MG63 (cell line): ENCODE results near the gene LHFPL6. TPM values are rescaled to one million over a fixed set of nuclear protein-coding genes. Genes with fewer than 3 reads are reported as not detected.

ENCODE experiments used
- DNase-seq: peaks from one replicate; pipeline ENCODE4 v3.0.0-alpha.2; 2020
- H3K27me3 ChIP-seq: fragments of 250-450 bp; sonication (Bioruptor Pico); 2 replicates; pipeline ENCODE4 v1.5.1; 2020; ENCODE audit warnings: mild to moderate bottlenecking, moderate library complexity
- H3K36me3 ChIP-seq: fragments of 250-450 bp; sonication (Bioruptor Pico); 2 replicates; pipeline ENCODE4 v1.5.1; 2020; ENCODE audit warnings: mild to moderate bottlenecking, moderate library complexity
- H3K4me3 ChIP-seq: fragments of 250-450 bp; sonication (Bioruptor Pico); 2 replicates; pipeline ENCODE4 v1.5.1; 2020; ENCODE audit warnings: mild to moderate bottlenecking, moderate library complexity
- H3K9me3 ChIP-seq: fragments of 250-450 bp; sonication (Bioruptor Pico); 2 replicates; pipeline ENCODE4 v1.5.1; 2020; ENCODE audit warnings: mild to moderate bottlenecking, moderate library complexity
- total RNA-seq: library from RNA; depleted of rRNA; stranded (reverse); fragments of >200 nt; shearing (Covaris generic); gene quantifications from 2 replicates; pipeline ENCODE4 v1.2.3, GENCODE V29; 2014; ENCODE audit warnings: low replicate concordance; rRNA removed

The LHFPL6 gene
- 71.5 and 77.5 TPM in 2 replicates for total RNA-seq

DNA sequence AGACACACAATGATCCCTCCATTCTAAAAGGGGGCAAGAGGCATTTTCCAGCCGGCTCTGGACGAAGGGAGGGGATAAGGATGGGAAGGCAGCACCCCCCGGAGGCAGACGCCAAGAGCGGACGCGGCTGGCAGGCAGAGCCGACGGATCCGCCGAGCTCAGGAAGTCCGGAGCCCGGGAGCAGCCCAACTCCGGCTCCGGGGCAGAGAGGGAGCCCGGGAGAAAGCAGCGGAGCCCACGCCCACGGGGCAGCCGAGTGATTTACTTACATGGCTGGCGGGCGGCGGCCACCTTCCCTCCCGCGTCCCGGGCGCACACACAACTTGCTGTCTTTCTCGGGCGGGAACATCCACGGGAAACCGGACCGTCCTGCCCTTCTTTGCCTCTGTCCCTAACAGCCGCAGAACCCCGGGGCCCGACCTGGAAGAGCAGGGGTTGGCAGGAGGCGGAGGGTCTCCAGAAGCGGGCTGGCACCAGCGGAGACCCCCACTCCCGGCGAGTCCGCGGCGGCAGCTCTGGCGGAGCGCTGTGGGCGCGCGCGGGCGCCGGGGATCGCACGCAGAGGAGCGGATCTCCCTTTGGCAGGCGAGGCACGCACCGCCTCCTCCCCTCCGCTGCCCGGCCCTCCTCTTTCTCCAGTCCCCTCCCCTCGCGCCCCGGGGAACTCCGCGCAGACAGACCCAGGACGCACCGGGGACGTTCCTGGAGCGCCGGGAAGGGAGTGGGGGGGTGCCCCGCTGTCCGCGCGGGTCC is at the start of gene LHFPL6:
TSS of gene LHFPL6 (minus strand) at position 580 of the 753 bp plus-strand sequence.
- Histone ChIP-seq H3K36me3 (peaks cover 24% of the 10 kb centered on the region), H3K4me3 (peak within 1 kb of the TSS; percentile 100)
- DNase-seq, result peak; percentile 90

GRCh38 chr13:39646122-39646521 is 43.1 kb upstream of the LHFPL6 start:
- H3K36me3 ChIP-seq, result no peaks in the 10 kb centered on the region
- no peaks in the 10 kb centered on the region for H3K27me3 ChIP-seq
- DNase-seq, result no peak
- no peaks in the 10 kb centered on the region for H3K9me3 ChIP-seq
- H3K4me3 ChIP-seq, result no peak overlapping the region

More for the DNA sequence above, at the start of gene LHFPL6:
- H3K27me3 ChIP-seq, result no peaks in the 10 kb centered on the region
- H3K9me3 ChIP-seq, result no peaks in the 10 kb centered on the region

- Histone ChIP-seq H3K36me3 (no peaks in the 10 kb centered on the region), H3K4me3 (no peak overlapping the region), H3K27me3 (no peaks in the 10 kb centered on the region), H3K9me3 (no peaks in the 10 kb centered on the region; the same call in 1 of the 2 replicates)
- no peak for DNase-seq
Measured at GRCh38 chr13:39641645-39642044, 38.7 kb upstream of the LHFPL6 start.

GRCh38 chr13:39637890-39638289 is 34.9 kb upstream of the LHFPL6 start:
- Histone ChIP-seq H3K4me3 (no peak overlapping the region), H3K9me3 (no peaks in the 10 kb centered on the region; the same call in 1 of the 2 replicates)
- no peak for DNase-seq

GRCh38 chr13:39635564-39635963 is 32.6 kb upstream of the LHFPL6 start:
- H3K9me3 ChIP-seq, result peaks cover 10% of the 10 kb centered on the region
- H3K27me3 ChIP-seq, result no peaks in the 10 kb centered on the region
- H3K4me3 ChIP-seq, result no peak overlapping the region
- no peak for DNase-seq
- H3K36me3 ChIP-seq, result no peaks in the 10 kb centered on the region

More at GRCh38 chr13:39637890-39638289, 34.9 kb upstream of the LHFPL6 start:
- Histone ChIP-seq H3K27me3 (no peaks in the 10 kb centered on the region), H3K36me3 (no peaks in the 10 kb centered on the region)

- DNase-seq, result no peak
- peaks cover 11% of the 10 kb centered on the region for H3K9me3 ChIP-seq
- H3K27me3 ChIP-seq, result no peaks in the 10 kb centered on the region
- no peaks in the 10 kb centered on the region for H3K36me3 ChIP-seq
- H3K4me3 ChIP-seq, result no peak overlapping the region
Measured at GRCh38 chr13:39632994-39633393, 30.0 kb upstream of the LHFPL6 start.

DNA sequence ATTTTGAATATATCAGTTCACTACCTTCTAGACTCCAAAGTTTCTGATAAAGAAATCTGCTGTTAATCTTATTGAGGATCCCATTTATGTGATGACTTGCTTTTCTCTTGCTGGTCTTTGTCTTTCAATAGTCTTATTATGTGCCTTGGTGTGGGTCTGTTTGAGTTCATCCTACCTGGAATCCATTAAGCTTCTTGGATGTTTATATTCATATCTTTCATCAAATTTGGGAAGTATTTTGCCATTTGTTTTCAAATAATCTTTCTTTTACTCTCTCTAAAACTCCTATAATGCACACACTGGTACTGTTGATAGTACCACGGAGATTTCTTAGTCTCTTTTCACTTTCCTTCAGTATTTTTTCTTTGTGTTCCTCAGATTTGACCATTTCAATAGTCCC is 28.3 kb upstream of the LHFPL6 start:
- H3K4me3 ChIP-seq, result no peak overlapping the region
- H3K36me3 ChIP-seq, result no peaks in the 10 kb centered on the region
- no peak for DNase-seq
- no peaks in the 10 kb centered on the region for H3K27me3 ChIP-seq
- H3K9me3 ChIP-seq, result peaks cover 11% of the 10 kb centered on the region

GRCh38 chr13:39623466-39623865 is 20.5 kb upstream of the LHFPL6 start:
- Histone ChIP-seq H3K4me3 (no peak overlapping the region), H3K9me3 (no peaks in the 10 kb centered on the region; the same call in 1 of the 2 replicates), H3K27me3 (peaks cover 2% of the 10 kb centered on the region; the same call in 1 of the 2 replicates), H3K36me3 (no peaks in the 10 kb centered on the region)
- DNase-seq, result no peak

DNA sequence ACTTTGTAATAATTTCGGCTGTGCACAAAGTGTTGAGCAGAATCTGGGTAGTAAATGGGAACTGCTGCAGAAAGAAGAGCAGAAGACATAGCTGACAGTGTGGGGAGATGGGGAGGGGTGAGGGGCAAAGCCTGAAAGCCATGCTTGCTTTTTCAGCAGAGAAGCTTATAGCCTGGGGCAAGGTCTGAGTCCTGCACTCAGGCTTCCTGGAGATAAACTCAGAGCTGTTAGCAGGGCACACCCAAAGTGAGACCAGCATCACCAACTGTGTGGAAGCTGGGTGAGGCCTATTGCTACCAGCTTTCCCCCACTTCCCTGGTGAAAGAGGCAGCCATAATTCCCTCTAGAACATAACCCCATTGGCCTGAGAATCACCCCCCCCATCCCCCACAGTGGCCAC is 15.6 kb upstream of the LHFPL6 start:
- H3K27me3 ChIP-seq, result peaks cover 2% of the 10 kb centered on the region; the same call in 1 of the 2 replicates
- H3K36me3 ChIP-seq, result no peaks in the 10 kb centered on the region
- no peak overlapping the region for H3K4me3 ChIP-seq
- H3K9me3 ChIP-seq, result no peaks in the 10 kb centered on the region; the same call in 1 of the 2 replicates
- no peak for DNase-seq

- peaks cover under 1% of the 10 kb centered on the region; the same call in 1 of the 2 replicates for H3K27me3 ChIP-seq
- no peaks in the 10 kb centered on the region for H3K36me3 ChIP-seq
- H3K9me3 ChIP-seq, result no peaks in the 10 kb centered on the region; the same call in 1 of the 2 replicates
- H3K4me3 ChIP-seq, result no peak overlapping the region
- peak; percentile 14 for DNase-seq
Measured at GRCh38 chr13:39616087-39616694, 13.2 kb upstream of the LHFPL6 start.

DNA sequence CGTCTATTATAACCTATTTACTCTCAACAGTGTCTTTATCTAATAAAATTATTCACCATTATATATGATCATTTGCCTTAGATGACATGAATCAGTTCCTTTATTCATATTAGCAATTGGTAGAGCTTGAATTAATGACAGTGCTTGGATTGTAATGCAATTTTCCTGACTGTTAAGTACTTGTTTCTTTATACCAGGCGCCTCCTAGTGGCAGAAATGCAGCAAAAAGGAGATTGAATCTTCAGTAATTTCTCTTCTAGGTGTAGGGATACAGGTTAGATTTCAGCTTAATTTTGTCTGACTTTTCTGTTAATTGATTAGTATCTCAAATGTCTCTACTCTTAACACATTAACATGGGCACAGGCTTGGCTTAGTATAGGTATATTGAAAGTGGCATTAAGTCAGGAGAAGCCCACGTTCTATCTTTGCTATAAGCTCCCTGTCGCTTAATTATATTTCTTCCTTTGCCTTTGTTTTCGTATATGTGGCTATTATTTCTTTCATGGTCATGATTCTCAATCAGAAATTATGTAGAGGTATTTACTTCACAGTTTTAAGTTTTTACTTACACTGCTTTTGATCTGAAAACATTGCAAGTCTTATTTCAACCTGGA is 9.1 kb upstream of the LHFPL6 start:
- H3K4me3 ChIP-seq, result no peak overlapping the region
- no peaks in the 10 kb centered on the region for H3K36me3 ChIP-seq
- H3K27me3 ChIP-seq, result no peaks in the 10 kb centered on the region
- no peaks in the 10 kb centered on the region for H3K9me3 ChIP-seq
- peak; percentile 33 for DNase-seq

GRCh38 chr13:39607876-39608275 is 4.9 kb upstream of the LHFPL6 start:
- DNase-seq, result no peak
- no peaks in the 10 kb centered on the region for H3K9me3 ChIP-seq
- H3K27me3 ChIP-seq, result no peaks in the 10 kb centered on the region
- H3K4me3 ChIP-seq, result no peak overlapping the region
- H3K36me3 ChIP-seq, result peaks cover under 1% of the 10 kb centered on the region; the same call in 1 of the 2 replicates

DNA sequence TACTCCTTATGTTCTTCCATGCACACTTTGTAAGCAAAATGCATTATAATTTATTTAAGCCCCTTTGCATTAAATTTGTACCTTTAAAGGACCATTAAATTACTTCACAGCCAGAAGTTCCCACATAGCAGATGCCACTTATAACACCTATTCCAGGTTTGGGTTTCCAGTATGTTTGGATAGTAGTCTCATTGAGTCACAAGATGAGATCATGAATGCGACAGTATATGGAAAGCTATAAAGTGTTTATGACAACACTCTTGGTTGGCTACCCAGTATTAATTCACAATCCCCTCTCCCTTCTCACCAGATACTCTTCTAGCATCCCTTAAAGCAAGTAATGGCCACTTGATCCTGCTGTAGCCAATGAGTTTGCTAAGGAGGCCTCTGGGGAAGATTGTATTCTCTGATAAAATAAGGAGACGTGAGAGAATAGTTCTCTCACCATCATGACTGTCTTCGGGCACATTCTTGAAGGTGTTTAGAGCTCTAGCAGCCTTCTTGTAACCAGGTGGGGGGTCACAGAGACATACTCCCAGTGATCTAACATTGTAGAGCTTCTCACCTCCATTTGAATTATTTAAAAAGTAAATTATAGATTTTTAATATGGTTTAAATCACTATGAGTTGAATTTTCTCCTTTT is 2.8 kb upstream of the LHFPL6 start:
- Histone ChIP-seq H3K27me3 (no peaks in the 10 kb centered on the region), H3K4me3 (no peak overlapping the region), H3K9me3 (no peaks in the 10 kb centered on the region), H3K36me3 (peaks cover 9% of the 10 kb centered on the region)
- DNase-seq, result no peak

DNA sequence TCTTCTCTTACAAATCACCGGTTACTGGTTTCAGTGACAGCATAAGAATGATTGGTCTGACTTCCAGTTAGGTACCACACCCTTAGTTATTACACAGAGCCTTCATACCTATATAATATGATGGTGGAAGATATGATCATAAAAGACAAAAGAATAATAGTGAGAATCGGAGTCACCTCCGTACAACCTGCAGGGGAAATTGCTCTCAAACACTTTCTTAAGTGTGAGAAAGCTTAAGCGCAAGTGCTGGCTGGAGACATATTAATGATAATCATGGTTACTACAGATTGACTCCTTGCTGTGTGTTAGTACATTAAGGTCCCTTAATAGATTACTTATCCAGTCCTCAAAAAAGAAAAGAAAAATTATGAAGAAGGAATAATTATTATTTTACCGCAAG is 1.8 kb upstream of the LHFPL6 start:
- Histone ChIP-seq H3K9me3 (no peaks in the 10 kb centered on the region), H3K36me3 (peaks cover 19% of the 10 kb centered on the region), H3K27me3 (no peaks in the 10 kb centered on the region), H3K4me3 (no peak overlapping the region)
- DNase-seq, result no peak

DNA sequence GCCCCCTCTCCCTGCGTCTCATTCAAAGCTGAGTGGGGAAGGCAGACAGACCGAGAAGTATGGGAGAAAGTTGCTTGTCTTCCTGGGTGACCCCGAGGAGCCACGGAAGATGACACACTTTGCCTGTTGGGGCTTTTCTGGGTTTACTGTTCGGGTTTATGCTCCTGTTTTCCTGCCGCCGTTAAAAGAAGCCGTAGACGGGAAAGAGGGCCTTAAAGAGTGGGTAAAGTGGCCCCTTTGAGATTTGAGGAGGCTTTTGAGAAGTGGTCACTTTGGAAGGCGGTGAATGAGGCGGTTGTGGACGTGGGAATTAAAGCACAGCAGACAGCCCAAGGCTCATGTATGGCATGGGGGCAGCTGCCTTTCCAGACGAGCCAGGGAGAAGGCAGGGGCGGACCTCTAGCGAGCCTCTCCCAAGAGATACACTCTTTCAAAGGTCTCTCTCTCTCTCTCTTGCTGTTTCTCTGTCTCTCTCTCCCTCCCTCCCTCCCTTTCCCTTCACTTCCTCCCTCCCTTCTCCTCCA is 493 bp upstream of the LHFPL6 start:
- Histone ChIP-seq H3K9me3 (no peaks in the 10 kb centered on the region), H3K27me3 (no peaks in the 10 kb centered on the region), H3K4me3 (peak overlapping the region; percentile 100), H3K36me3 (peaks cover 24% of the 10 kb centered on the region)
- DNase-seq, result peak; percentile 65

DNA sequence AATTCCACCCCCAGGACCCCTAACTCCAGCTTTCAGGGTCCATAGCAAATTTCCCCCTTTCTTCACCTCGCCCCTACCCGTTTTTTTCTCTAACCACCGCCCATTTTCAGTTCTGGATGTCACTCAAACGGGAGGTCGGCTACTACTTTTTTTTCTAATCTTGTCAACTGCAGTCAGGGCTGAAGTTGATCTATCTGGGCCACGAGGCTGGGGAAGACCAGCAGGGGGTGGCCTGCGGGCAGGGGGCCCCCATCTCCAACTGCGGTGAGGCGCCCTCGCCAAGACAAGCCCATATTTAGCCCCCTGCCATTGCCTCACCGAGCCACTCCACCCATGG is 748 bp downstream of the LHFPL6 start:
- Histone ChIP-seq H3K27me3 (no peaks in the 10 kb centered on the region), H3K9me3 (0 out of 2 replicates have a peak, but pooled peaks cover 2% of the 10 kb centered on the region), H3K36me3 (peaks cover 29% of the 10 kb centered on the region), H3K4me3 (peak overlapping the region; percentile 100)
- no peak for DNase-seq

GRCh38 chr13:39601636-39602035 is 1.4 kb downstream of the LHFPL6 start:
- H3K4me3 ChIP-seq, result peak overlapping the region; percentile 100
- no peak for DNase-seq

More at GRCh38 chr13:39601636-39602035, 1.4 kb downstream of the LHFPL6 start:
- Histone ChIP-seq H3K36me3 (peaks cover 35% of the 10 kb centered on the region), H3K27me3 (no peaks in the 10 kb centered on the region), H3K9me3 (0 out of 2 replicates have a peak, but pooled peaks cover 2% of the 10 kb centered on the region)
